H1 (cell line): ENCODE results near the gene ZMYM4.

Experiments used
- CHD1 ChIP-seq: IDR thresholded peaks from 2 replicates; pipeline ENCODE4 v1.6.1; 2012; ENCODE audit warnings: low read depth, low read length, improper control_type of control experiment
- CHD2 ChIP-seq: IDR thresholded peaks from 2 replicates; pipeline ENCODE4 v1.6.1; 2012; ENCODE audit warnings: low read length, improper control_type of control experiment
- CHD7 ChIP-seq: fragments of 300-600 bp; sonication (generic); IDR thresholded peaks from 2 replicates; pipeline ENCODE4 v1.7.1; 2012; ENCODE audit warnings: low read length, moderate library complexity, mild to moderate bottlenecking, inconsistent platforms; ENCODE audit not compliant: insufficient replicate concordance
- CREB1 ChIP-seq: IDR thresholded peaks from 2 replicates; pipeline ENCODE4 v1.6.1; 2012; ENCODE audit warnings: inconsistent platforms
- CTCF ChIP-seq, 3 experiments: IDR thresholded peaks; 1 replicate in 2 of 3; 2 replicates in 1 of 3; pipeline versions ENCODE4 v1.5.1 to v1.6.1; 2011; ENCODE audit warnings: low read length in 3 of 3, mild to moderate bottlenecking in 3 of 3, inconsistent platforms in 2 of 3, low read depth in 1 of 3, moderate library complexity in 1 of 3; ENCODE audit not compliant: insufficient read depth in 1 of 3; ENCODE audit errors: control extremely low read depth in 1 of 3
- EP300 ChIP-seq, 2 experiments: IDR thresholded peaks; 1 replicate in 1 of 2; 2 replicates in 1 of 2; pipeline ENCODE4 v1.6.1; 2011 to 2012; ENCODE audit warnings: low read depth in 2 of 2, low read length in 2 of 2, mild to moderate bottlenecking in 2 of 2, borderline replicate concordance in 1 of 2, inconsistent platforms in 1 of 2, moderate library complexity in 1 of 2
- EZH2 ChIP-seq: fragments of 200-600 bp; sonication (generic); IDR thresholded peaks from 2 replicates; pipeline ENCODE4 v1.7.1; 2012; ENCODE audit warnings: low read depth, mild to moderate bottlenecking, moderate library complexity, low read length, inconsistent platforms; ENCODE audit not compliant: severe bottlenecking
- GTF2F1 ChIP-seq: IDR thresholded peaks from 2 replicates; pipeline ENCODE4 v1.6.1; 2012; ENCODE audit warnings: low read depth, low read length, improper control_type of control experiment, borderline replicate concordance
- JUN ChIP-seq: IDR thresholded peaks from 2 replicates; pipeline ENCODE4 v1.6.1; 2011; ENCODE audit warnings: low read depth, mild to moderate bottlenecking, improper control_type of control experiment, low read length
- PHF8 ChIP-seq: fragments of 200-600 bp; sonication (generic); conservative IDR thresholded peaks from 2 replicates; pipeline ENCODE4 v1.7.1; 2012; ENCODE audit warnings: low read depth, mild to moderate bottlenecking, inconsistent platforms, low read length, moderate library complexity
- POLR2AphosphoS5 ChIP-seq: IDR thresholded peaks from 2 replicates; pipeline ENCODE4 v1.6.1; 2011; ENCODE audit warnings: low read depth, low read length
- SP2 ChIP-seq: IDR thresholded peaks from 2 replicates; pipeline ENCODE4 v1.6.1; 2012; ENCODE audit warnings: mild to moderate bottlenecking, low read length, inconsistent platforms
- TF ChIP-seq, protein P1 (sequence below): IDR thresholded peaks from 2 replicates; pipeline ENCODE4 v1.6.1; 2012; ENCODE audit warnings: inconsistent platforms

GRCh38 chr1:35288761-35289160, 20.3 kb downstream of the ZMYM4 start:
- TF ChIP-seq CTCF (IDR thresholded peaks at IDR 0.05; ENCODE audit: control extremely low read depth in 1 of 3, insufficient read depth in 1 of 3, low read depth in 1 of 3, low read length in 3 of 3) (no peak), CHD1 (no peak), SP2 (no peak), CREB1 (no peak), EZH2 (no peak), POLR2AphosphoS5 (no peak), CHD7 (no peak), PHF8 (no peak), CHD2 (no peak), EP300 (IDR thresholded peaks at IDR 0.05; ENCODE audit: borderline replicate concordance in 1 of 2, low read depth in 2 of 2, low read length in 2 of 2) (no peak), JUN (no peak), GTF2F1 (no peak)
- TF ChIP-seq, protein P1, sequence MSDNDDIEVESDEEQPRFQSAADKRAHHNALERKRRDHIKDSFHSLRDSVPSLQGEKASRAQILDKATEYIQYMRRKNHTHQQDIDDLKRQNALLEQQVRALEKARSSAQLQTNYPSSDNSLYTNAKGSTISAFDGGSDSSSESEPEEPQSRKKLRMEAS: no peak
